OCI-LY3 (cell line): ENCODE data around the gene IMP3.

Experiments
- CTCF ChIP-seq: fragments of 200-600, 300-600 bp; sonication (generic); IDR thresholded peaks from 2 replicates; pipeline ENCODE4 v1.5.1; 2014; ENCODE audit warnings: antibody characterized with exemption, low read length, low read depth
- EZH2phosphoT487 ChIP-seq: fragments of 200-600 bp; shearing (Covaris generic); IDR thresholded peaks from 2 replicates; pipeline ENCODE4 v1.6.1; 2018; ENCODE audit warnings: antibody characterized with exemption, mixed run types, low read depth

GRCh38 chr15:75641179-75641503 is 1.1 kb upstream of the IMP3 start:
- TF ChIP-seq CTCF (no peak), EZH2phosphoT487 (no peak)
